SKM-1 treated with dmso at 0.1 percent for 144 hours (cell line): ENCODE measurements around the gene EPN1.
A peak's percentile ranks its signal among the peaks of the same experiment; 100 is the strongest.

Experiments used
- DNase-seq: peaks from one replicate; lab custom pipeline; 2025; ENCODE audit not compliant: unreplicated experiment; lab: John Stamatoyannopoulos, UW

The EPN1 gene

GRCh38 chr19:55674841-55675660, at the start of gene EPN1:
EPN1 (plus strand) TSS chr19:55675226; CDS start chr19:55678628, 3,402 bp downstream.
- DNase-seq, result peak; percentile 65

GRCh38 chr19:55626350-55626749, 48.7 kb upstream of the EPN1 start:
- no peak for DNase-seq

- peak; percentile 38 for DNase-seq
These were observed 42.6 kb upstream of the EPN1 start for GRCh38 chr19:55632463-55632834.

GRCh38 chr19:55633861-55634260, 41.2 kb upstream of the EPN1 start:
- no peak for DNase-seq

- DNase-seq, result no peak
These were observed 39.7 kb upstream of the EPN1 start for GRCh38 chr19:55635334-55635717.

- DNase-seq, result no peak
These were observed 39.1 kb upstream of the EPN1 start for GRCh38 chr19:55635856-55636440.

GRCh38 chr19:55636723-55637122, 38.3 kb upstream of the EPN1 start:
- DNase-seq, result no peak

GRCh38 chr19:55637534-55637933, 37.5 kb upstream of the EPN1 start:
- no peak for DNase-seq

GRCh38 chr19:55638864-55639359, 36.1 kb upstream of the EPN1 start:
- DNase-seq, result no peak

- DNase-seq, result no peak
These were observed 34.9 kb upstream of the EPN1 start for GRCh38 chr19:55640043-55640576.

GRCh38 chr19:55640577-55641425, 34.2 kb upstream of the EPN1 start, which contains the start of gene ZNF580:
ZNF580 (plus strand) TSS chr19:55641002; CDS start chr19:55642509, 1,507 bp downstream.
- DNase-seq, result no peak

- no peak for DNase-seq
These were observed 33.4 kb upstream of the EPN1 start for GRCh38 chr19:55641426-55642152.

GRCh38 chr19:55642153-55643002, 32.6 kb upstream of the EPN1 start:
- DNase-seq, result no peak

- peak; percentile 20 for DNase-seq
These were observed 31.8 kb upstream of the EPN1 start, which contains the start of gene ZNF581 for GRCh38 chr19:55643003-55643886. ZNF581 (plus strand) TSS chr19:55643649; CDS start chr19:55644572, 923 bp downstream.

GRCh38 chr19:55643887-55644176, 31.2 kb upstream of the EPN1 start:
- no peak for DNase-seq

- no peak for DNase-seq
These were observed 30.7 kb upstream of the EPN1 start for GRCh38 chr19:55644191-55644833.

- no peak for DNase-seq
These were observed 30.0 kb upstream of the EPN1 start for GRCh38 chr19:55644842-55645511.

- DNase-seq, result no peak
These were observed 29.5 kb upstream of the EPN1 start for GRCh38 chr19:55645512-55645881.
